GM10847 (cell line): ENCODE data around the gene ADAR.
A peak's percentile ranks its signal among the peaks of the same experiment; 100 is the strongest.

Experiments used
- POLR2A ChIP-seq: IDR thresholded peaks from 2 replicates; pipeline ENCODE4 v1.6.1; 2011; ENCODE audit not compliant: insufficient read length; ENCODE audit errors: extremely low read depth

The ADAR gene

DNA sequence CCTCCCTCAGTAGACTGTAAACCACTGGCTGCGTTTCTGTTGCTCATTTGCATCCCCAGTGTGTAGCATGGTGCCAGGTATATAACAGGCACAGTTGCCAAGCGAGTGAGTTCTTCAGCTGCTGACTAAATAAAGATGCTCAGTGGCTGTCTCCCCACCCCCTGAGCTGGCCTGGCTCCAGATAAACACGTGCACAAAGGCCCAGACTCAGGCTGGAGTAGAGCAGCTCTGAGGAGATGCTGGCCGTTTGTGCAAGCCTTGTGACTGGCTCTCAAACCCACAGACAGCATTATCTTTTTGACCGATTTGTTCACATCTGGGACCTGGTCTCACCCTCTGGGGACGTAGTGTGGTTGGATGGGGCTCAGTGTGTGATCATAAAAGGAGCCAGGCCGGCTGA lies 33.3 kb downstream of the ADAR start:
- TF ChIP-seq POLR2A: no peak

GRCh38 chr1:154573168-154573510 lies 34.8 kb downstream of the ADAR start:
- no peak for TF ChIP-seq POLR2A

- no peak for TF ChIP-seq POLR2A
Observed at GRCh38 chr1:154572468-154573167, 35.4 kb downstream of the ADAR start.

DNA sequence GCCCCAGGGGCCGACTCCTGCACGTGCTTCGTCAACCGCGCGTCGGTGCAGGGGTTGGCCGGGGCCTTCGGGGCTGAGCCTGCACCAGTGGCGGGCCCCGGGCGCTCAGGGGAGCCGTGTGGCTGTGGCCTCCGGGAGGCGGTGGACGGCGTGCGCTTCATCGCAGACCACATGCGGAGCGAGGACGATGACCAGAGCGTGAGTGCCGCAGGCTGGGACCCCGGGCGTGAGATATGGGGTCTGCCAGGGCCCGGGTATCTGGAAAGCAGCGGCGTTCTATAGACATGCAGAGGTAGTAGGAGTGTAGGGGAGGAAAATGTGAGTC lies 36.1 kb downstream of the ADAR start:
- no peak for TF ChIP-seq POLR2A

GRCh38 chr1:154571244-154571963 lies 36.6 kb downstream of the ADAR start:
- TF ChIP-seq POLR2A: no peak

DNA sequence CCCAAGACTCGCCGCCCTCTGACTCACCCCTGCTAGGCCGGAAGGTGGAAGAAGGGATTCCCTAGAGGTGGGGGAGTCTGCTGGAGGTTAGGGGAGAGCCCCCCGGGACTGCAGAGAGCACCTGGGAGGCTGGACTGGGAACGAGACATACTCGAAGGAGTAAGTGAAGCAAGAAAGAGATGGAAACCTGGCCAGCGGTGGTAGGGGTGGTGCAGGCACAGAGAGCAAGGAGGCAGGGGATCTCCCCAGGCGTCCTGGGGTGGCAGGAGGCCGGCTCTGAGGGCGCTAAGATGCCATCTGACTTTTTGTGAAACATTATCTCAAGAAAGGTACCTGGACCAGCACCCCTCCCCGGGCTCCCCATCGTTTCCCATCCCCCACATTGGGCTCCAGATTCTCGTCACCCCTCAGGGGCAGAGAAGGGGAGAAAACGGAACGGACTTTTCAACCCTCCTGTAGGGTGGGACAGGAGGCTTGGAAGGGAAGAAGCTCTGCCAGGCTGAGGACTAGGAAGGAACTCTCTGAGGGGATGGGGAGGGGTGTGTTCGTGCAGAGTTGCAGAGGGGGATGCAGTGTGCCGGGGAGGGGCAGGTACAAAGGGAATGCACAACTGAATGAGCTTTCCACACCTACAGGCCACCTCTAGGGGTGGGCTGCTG lies 39.7 kb downstream of the ADAR start:
- no peak for TF ChIP-seq POLR2A

- no peak for TF ChIP-seq POLR2A
Observed at GRCh38 chr1:154567386-154568156, 40.4 kb downstream of the ADAR start, which contains the start of gene CHRNB2. CHRNB2 (plus strand) TSS chr1:154567778; CDS start chr1:154568045, 267 bp downstream.

GRCh38 chr1:154565876-154566275 lies 42.1 kb downstream of the ADAR start:
- no peak for TF ChIP-seq POLR2A

GRCh38 chr1:154559466-154560044 lies 48.4 kb downstream of the ADAR start:
- no peak for TF ChIP-seq POLR2A

DNA sequence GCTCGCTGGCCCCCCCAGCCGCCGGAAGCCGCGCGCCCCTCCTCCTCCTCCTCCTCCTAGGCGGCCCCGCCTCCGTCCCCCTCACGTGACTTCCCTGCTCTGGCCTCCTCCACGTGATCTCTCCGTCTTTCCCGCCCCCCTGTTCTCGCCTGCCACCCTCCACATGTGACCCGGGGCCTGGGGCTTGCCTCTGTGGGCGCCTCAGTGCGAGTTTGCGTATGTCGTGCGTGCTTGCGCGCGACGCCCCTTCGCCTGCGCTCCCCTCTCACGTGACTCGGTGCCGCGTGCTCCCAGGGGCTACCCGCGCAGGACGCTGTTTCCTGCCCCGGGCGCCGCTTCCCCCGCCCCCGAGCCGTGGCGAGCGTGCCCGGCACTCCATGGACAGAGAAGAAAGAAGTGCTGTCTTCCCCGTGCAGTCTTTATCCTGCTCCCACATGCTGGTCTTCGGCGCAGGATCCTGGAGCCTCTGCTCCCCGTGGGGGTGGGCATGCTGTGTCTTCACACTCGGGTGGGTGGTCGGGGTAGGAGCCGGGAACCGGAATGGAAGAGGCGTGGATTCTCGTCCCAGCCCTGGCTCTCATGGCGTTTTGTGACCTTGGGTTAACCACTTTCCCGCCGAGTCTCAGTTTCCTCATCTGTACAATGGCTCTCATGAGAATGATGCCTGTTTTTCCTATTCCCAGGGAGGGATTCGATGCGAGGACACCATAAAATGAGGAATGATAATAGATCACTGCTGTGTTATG lies 49.1 kb downstream of the ADAR start:
- peak; percentile 68 for TF ChIP-seq POLR2A

GRCh38 chr1:154557939-154558719 lies 49.9 kb downstream of the ADAR start, which contains the start of gene UBE2Q1:
UBE2Q1 (minus strand) TSS chr1:154558662; CDS start chr1:154558553, 109 bp downstream.
- TF ChIP-seq POLR2A: no peak

DNA sequence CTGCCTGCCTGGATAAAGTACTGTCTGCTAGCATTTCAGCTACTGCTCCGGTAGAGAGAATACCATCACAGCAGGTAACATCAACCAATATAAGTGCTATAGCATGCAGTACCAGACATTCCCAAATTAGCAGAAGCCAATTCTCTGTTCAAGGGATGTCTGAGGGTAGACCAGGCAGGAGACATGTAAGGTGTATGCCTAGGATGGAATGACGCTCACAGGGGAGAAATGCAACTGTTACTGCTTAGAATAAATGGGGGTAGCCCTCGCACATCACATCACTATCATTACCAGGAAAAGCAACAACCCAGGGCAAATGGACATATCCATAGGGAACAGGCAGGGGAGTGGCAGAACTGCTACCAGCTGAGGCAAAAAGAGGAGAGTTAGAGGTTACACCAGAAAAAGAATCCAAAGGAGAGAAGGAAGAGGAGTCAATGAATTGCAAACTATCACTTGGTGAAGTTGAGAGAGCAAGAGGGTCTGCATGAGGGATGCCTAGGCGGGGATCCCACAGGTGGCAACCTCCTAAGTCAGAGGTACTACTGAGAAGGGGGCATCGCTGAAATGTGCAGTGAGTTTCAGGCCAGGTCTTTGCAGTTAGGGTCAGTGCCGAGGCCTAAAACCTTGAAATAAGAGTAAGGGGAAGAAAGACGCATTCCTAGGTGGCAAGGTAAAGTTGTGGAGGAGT lies 50.6 kb downstream of the ADAR start:
- no peak for TF ChIP-seq POLR2A

DNA sequence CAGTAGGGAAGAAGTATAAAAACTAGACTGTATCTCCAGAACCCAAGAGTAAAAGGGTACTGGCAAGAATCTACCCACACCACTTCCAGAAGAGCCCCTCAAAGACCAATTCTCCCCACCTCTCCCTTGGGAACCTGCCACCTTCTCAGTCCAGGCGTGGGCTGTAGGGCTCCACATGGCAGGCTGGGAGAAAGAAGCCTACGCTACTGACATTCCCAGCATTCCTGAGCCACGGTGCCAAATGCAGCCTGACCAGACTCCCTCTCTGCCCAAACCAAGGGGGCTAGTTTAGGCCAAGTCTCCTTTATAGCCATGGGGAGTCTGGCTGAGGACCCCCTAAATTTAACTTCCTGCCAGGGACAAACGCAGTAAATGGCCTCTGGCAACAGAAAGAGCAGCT lies 51.6 kb downstream of the ADAR start:
- TF ChIP-seq POLR2A: no peak
